Esophagus squamous epithelium (tissue), 5 donors: Measurements from ENCODE around the gene PIGU. TPM values are rescaled to one million over a fixed set of nuclear protein-coding genes. Genes with fewer than 3 reads are reported as not detected.
"Not testable (repeated sequence)": the region's sequence is repeated elsewhere in the genome, so short reads cannot be mapped to it uniquely, and the experiment has no call there.

Experiments used
- DNase-seq: peaks from one replicate; lab custom pipeline; 2025; lab: John Stamatoyannopoulos, UW
- H3K27ac ChIP-seq, 4 donors: fragments of 200-600 bp; sonication (generic); one replicate each; pipeline ENCODE4 v1.5.1; 2016 to 2019; ENCODE audit warnings: mild to moderate bottlenecking in 1 of 4
- H3K27me3 ChIP-seq, 4 donors: fragments of 200-600 bp; sonication (generic); 1 replicate in 3 of 4; 2 replicates in 1 of 4; pipeline versions ENCODE4 v1.5.1 to v1.6.0; 2017 to 2021; ENCODE audit warnings: antibody characterized with exemption in 1 of 4
- H3K36me3 ChIP-seq, 3 donors: fragments of 200-600 bp; sonication (generic); one replicate each; pipeline ENCODE4 v1.5.1; 2016 to 2019
- H3K4me1 ChIP-seq, 3 donors: fragments of 200-600 bp; sonication (generic); one replicate each; pipeline ENCODE4 v1.5.1; 2017 to 2019
- H3K4me3 ChIP-seq, 4 donors: fragments of 200-600 bp; sonication (generic); 1 replicate in 3 of 4; 2 replicates in 1 of 4; pipeline ENCODE4 v1.5.1; 2016 to 2019; ENCODE audit warnings: mild to moderate bottlenecking in 2 of 4, moderate library complexity in 1 of 4
- H3K9me3 ChIP-seq, 3 donors: fragments of 200-600 bp; sonication (generic); one replicate each; pipeline ENCODE4 v1.5.1; 2016 to 2019
- CTCF ChIP-seq, 6 experiments: fragments of 450-650 bp in 4 of 6; fragments of 200-600 bp in 2 of 6; sonication (generic) in 2 of 6; IDR thresholded peaks; one replicate each; pipeline ENCODE4 v1.5.1; 2016 to 2019; ENCODE audit warnings: antibody characterized with exemption in 6 of 6, mild to moderate bottlenecking in 4 of 6, moderate library complexity in 4 of 6
- POLR2A ChIP-seq, 4 donors: fragments of 450-650 bp; IDR thresholded peaks; one replicate each; pipeline ENCODE4 v1.6.1; 2017; ENCODE audit warnings: antibody characterized with exemption in 4 of 4, mild to moderate bottlenecking in 4 of 4, moderate library complexity in 3 of 4
- WGBS, 2 donors: methylation state at CpG; one replicate each; pipeline ENCODE4 v1.1.5; 2018; 5-methylcytosine and 5-hydroxymethylcytosine counted together
- intact Hi-C: fragments of 100-400 bp; cut with DNase I; formaldehyde crosslinking; loops from one replicate; pipeline ENCODE4 v1.15.0; 2022
- total RNA-seq, 4 donors: library from RNA; depleted of rRNA; stranded (reverse); fragments of >200 nt; gene quantifications; one replicate each; pipeline ENCODE4 v1.1.0, GENCODE V29; 2016
- donor health status: DM: yes; HTN: yes; CAD: no.

Gene PIGU
- total RNA-seq, 4 donors from 2014 or later: 14.8 to 27.1 (median 17.6) TPM

GRCh38 chr20:34524426-34524825, 152.5 kb downstream of the PIGU start:
- H3K4me1 ChIP-seq: peaks cover 20 to 95% (median 44%) of the 10 kb centered on the region in 3 donors
- TF ChIP-seq POLR2A (IDR thresholded peaks at IDR 0.05): no peak
- no peak for TF ChIP-seq CTCF (IDR thresholded peaks at IDR 0.05)
- no peaks in the 10 kb centered on the region for H3K27me3 ChIP-seq
- H3K27ac ChIP-seq: peak overlapping the region in 2 of 4 donors; percentile 89 to 92
- intact Hi-C loops: no loop called here
- H3K36me3 ChIP-seq: peaks cover 8 to 57% (median 19%) of the 10 kb centered on the region in 3 donors
- DNase-seq: no peak
- H3K9me3 ChIP-seq: no peaks in the 10 kb centered on the region
- WGBS, 2 donors: 90 to 91% methylated on average over 11 of the region's 11 CpGs
- H3K4me3 ChIP-seq: no peak overlapping the region

- Histone ChIP-seq H3K36me3 (peaks cover 8 to 51% (median 10%) of the 10 kb centered on the region in 3 donors), H3K9me3 (no peaks in the 10 kb centered on the region), H3K4me1 (peaks cover 20 to 95% (median 42%) of the 10 kb centered on the region in 3 donors), H3K4me3 (no peak overlapping the region), H3K27me3 (no peaks in the 10 kb centered on the region), H3K27ac (peak overlapping the region; percentile 17 to 92 (median 84))
- intact Hi-C loops: no loop called here
- WGBS, 2 donors: 55 to 60% methylated on average over 11 to 15 of the region's 17 CpGs
- no peak for TF ChIP-seq POLR2A (IDR thresholded peaks at IDR 0.05)
- peak in 4 of 6 experiments; percentile 19 to 54 (median 45) for TF ChIP-seq CTCF (IDR thresholded peaks at IDR 0.05)
- no peak for DNase-seq
Measured at GRCh38 chr20:34522969-34523871, 153.7 kb downstream of the PIGU start.

- H3K27me3 ChIP-seq, H3K4me3 ChIP-seq, intact Hi-C loops, DNase-seq, H3K9me3 ChIP-seq, H3K27ac ChIP-seq: not testable (repeated sequence)
- Histone ChIP-seq H3K4me1 (peaks cover 9 to 92% (median 33%) of the 10 kb centered on the region in 3 donors), H3K36me3 (peaks cover 0 to 31% (median 0%) of the 10 kb centered on the region in 3 donors)
- WGBS, 2 donors: 82 to 84% methylated on average over 10 of the region's 10 CpGs
Measured at GRCh38 chr20:34519841-34520240, 157.1 kb downstream of the PIGU start.

- H3K4me3 ChIP-seq, H3K9me3 ChIP-seq, DNase-seq, H3K27ac ChIP-seq, H3K27me3 ChIP-seq, intact Hi-C loops: not testable (repeated sequence)
- H3K36me3 ChIP-seq: peaks cover 0 to 28% (median 0%) of the 10 kb centered on the region in 3 donors
- WGBS, 2 donors: 88 to 94% methylated on average over 4 to 7 of the region's 7 CpGs
- H3K4me1 ChIP-seq: peaks cover 9 to 92% (median 30%) of the 10 kb centered on the region in 3 donors
Measured at GRCh38 chr20:34518863-34519262, 158.0 kb downstream of the PIGU start.

- Histone ChIP-seq H3K27ac (peak overlapping the region; percentile 95 to 99 (median 97)), H3K9me3 (no peaks in the 10 kb centered on the region), H3K36me3 (peaks cover 0 to 32% (median 0%) of the 10 kb centered on the region in 3 donors), H3K4me3 (peak overlapping the region; percentile 62 to 92 (median 80)), H3K27me3 (no peaks in the 10 kb centered on the region), H3K4me1 (peaks cover 0 to 89% (median 27%) of the 10 kb centered on the region in 3 donors)
- no peak for TF ChIP-seq CTCF (IDR thresholded peaks at IDR 0.05)
- TF ChIP-seq POLR2A (IDR thresholded peaks at IDR 0.05): no peak
- intact Hi-C loops: no loop called here
- DNase-seq: no peak
- 0% methylated on average over 3 of the region's 3 CpGs for WGBS, 2 donors
Measured at GRCh38 chr20:34517114-34517505, 159.8 kb downstream of the PIGU start.
